ENCODE results near the gene ATXN2L.
A peak's percentile ranks its signal among the peaks of the same experiment; 100 is the strongest.
"Not testable (repeated sequence)": the region's sequence is repeated elsewhere in the genome, so short reads cannot be mapped to it uniquely, and the experiment has no call there.

The ATXN2L gene

DNA sequence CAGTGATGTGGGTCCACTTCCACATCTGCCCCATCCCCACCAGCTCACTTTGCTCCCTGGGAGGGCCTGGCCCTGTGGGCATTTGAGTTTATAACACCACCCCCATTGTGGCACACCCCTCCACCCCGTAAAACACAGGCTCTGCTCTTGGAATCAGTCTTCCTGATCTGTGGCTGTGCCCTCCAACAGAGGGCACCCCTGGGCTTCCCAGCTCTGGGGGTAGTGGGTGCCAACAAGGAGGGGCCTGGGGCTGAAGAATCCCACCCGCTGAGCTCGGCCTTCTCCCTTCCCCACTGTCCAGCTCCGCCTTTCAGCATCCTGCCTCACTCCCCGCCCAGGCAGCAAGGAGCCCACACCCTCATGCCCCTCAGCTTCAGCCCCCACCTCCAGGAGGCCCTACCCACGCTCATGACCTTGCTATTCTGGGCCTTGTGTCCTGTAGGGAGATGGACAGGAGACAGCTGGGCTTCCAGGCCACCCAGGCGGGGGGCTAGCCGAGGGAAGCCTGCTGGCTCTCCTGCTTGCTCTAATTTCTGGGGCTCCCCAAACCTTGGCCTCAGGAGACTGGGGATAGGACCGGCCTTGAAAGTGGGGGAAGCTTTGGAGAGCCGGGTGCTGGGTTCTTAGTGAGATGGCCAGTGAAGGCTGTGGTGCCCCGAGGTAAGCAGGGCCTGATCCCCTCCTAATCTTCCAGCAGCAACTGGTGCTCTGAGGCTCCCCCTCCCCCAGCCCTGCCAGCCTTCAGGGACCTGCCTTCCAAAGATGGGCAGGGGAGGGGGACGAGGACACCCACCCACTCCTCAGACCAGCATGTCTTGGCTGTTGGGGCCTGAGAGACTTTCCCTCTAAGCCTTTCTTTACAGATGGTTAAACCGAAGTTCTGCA lies 52.6 kb downstream of the ATXN2L start:
- no peak for DNase-seq

DNA sequence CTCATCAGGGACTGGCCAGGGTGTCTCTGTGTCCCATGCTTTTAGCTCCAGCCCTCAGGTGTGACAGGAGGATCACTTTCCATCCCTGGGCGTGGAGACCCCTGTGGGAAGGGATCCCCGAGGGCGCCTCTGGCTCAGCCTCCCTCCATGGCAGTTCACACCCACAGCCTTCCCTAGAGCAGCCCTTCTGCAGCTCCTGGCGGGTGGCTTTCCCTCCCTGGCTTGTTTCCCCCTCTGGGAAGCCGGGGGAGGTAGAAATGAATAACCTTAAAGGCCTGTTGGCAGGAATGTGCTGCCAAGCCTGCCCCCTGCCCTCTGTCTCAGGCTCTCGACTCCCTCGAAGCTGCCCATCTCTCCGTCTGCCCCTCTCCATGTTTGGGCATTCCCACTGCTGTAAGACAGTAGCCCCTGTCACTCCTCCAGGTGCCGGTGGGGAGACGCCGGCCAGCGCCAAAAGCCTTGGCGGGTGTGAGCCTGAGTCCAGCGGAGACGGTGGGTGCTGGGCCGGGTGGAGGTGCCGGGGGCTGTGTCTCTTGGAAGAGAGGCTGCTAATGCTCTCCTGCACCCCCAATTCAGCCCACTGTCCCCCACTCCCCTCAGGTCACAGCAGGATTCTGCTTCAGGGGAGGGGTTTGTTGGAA lies 53.3 kb downstream of the ATXN2L start:
- no peak for DNase-seq

DNA sequence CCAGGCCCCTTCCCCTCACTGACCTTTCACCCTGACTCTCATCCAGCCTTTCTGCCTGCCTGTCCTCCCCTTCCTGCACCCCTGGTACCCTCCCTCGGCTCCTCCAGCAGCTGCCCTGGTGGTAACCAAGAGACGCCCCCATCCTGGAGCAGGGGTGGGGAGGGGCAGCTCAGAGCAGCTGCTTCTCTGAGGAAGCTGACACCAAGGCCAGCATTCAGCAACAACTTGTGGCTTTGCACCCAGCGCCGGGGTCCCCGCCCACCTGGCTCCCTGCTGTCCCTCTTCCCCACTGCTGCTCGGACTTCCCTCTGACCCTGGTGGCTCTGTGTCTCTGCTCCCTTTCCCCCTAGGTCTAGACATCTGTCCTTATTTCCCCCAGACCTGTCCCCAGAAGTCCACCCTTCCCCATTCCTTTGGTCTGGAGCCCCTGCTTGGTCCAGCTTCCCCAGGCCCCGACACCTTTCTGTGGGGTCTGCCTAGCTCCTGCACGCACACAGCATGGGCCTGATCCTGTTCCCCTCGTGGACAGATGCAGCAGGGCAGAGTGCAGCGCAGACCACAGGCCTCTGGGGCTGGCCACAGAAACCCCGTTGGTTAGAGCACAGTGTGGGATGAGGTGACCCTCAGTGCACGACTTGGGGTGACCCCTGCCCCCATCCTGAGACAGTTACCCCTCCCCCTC lies 54.3 kb downstream of the ATXN2L start:
- DNase-seq, result no peak

DNA sequence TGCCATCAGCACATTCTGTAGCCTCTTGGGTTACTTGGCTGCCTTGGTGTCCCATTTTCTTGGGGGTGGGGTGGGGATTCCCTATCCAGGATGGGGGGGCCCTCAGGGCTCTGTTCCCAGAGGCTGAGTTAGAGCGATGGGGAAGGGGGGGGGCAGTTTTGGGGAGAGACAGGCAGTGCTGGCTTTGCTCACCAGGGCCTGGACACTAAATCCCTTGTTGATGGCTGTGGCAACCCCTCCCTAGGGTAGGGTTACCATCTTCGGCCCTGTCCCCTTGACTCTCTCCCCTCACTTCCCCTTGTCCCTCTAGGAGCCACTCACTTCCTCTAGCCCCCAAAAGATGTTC lies 54.8 kb downstream of the ATXN2L start:
- no peak for DNase-seq

DNA sequence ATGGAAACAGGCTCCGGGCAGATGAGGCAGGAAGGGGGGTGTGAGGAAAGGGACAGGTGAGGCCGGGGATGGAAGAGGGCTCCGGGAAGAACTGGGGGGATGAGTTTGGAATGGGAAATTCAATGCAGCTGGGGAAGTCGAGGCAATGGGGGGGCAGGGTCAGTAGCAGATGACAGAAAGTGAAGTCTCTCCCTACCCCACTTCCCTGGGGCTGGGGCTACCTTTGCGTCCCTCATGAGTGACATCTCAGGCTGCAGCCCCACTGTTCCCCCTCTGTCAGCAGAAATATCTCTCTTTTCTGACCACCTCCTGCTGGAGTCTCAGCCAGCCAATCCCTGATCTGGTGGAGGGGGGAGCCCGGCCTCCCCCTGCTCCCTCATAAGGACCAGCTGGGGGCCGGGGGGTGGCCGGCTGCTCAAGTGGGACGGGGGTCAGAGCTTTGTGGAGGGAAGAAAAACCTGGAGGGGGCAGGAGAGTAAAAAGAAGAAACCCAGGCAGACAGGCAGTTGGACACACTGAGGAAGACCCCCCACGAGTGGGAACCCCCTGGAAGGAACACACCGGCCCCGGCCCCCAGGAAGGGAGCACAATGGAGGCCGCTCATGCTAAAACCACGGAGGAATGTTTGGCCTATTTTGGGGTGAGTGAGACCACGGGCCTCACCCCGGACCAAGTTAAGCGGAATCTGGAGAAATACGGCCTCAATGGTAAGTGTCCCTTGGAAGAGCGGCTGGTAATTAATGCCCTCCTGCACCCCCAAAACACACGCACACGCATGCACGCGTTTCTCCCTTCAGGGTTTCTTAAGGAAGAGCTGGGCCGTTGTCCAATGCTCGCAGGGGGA lies 55.5 kb downstream of the ATXN2L start, which contains the start of gene ATP2A1:
TSS of gene ATP2A1 (plus strand) at position 406 of the 844 bp plus-strand sequence. CDS start at position 590, 184 bp downstream.
- no peak for DNase-seq

DNA sequence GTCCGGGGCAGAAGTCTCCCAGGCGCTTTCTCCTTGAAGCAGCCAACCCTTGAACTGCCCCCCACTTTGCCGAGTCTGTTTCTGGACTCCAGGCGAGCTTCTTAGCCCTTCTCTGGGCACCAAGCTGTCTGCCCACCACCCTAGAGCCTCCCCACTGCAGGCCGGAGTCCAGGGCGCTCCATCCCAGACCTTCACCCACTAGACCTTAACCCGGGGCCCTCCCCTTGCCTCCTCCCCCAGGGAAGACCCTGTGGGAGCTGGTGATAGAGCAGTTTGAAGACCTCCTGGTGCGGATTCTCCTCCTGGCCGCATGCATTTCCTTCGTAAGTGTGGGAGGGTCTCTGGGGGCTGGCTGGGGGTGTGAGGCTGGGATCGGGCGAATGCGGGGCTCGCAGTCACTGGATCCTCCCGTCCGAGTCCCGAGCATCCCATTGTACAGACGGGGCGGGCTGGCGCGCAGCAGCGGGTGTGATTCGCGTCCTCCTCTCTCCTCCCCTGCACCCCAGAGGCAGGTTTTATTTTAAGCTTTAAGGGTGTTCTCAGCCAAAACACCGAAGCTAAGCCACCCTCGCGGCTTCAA lies 56.6 kb downstream of the ATXN2L start:
- no peak for DNase-seq

DNA sequence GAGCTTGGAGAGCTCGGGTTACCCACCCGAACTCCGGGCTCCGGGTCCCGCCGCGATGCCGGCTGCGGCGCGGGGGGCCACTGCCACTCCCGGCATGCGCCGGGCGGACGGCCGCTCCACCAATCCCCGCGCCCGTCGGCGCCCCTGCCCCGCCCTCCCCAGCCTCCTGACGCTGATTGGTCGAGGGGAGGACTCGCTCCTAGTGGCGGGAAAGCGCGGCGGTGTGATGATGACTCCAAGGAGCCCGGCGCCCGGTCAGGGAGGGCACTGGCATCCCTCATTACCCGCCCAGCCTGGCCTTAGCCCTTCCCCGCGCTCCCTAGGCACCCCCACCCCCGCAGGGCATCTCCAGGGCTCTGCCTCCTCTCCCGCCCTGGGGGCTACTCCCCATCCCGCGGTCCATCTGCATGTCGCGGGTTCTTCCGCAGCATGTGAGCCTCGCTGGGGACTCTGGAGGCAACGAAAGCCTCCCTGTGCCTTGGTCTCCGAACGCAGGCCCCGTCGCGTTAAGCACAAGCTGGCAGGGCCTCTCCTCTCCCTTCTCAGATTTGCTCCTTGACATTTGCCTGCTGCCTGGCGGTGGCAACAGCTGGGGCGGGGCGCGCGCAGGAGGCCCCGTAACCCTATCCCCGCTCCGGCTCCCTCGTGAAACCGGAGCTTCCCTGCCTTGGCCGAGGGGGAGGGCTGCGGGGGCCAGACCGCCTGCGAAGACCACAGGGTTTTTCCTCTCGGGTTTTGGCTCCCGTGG lies 57.2 kb downstream of the ATXN2L start:
- DNase-seq, result peak; percentile 49

DNA sequence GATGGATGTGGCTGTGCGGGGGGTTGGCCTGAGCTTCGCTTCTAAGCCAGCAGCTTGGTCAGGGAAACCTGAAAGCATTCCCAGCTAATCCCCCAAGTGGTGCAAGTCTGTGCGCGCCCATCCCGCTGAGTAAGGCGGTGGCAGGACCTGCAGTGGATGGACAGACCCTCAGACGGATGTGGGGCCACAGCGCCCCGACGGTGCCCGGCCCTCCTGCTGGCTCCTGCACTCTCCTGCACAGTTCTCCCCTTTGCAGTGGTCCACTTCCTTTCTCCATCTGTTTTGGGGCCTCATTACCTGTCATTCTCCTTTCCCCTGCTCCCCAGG lies 57.8 kb downstream of the ATXN2L start:
- DNase-seq, result no peak

DNA sequence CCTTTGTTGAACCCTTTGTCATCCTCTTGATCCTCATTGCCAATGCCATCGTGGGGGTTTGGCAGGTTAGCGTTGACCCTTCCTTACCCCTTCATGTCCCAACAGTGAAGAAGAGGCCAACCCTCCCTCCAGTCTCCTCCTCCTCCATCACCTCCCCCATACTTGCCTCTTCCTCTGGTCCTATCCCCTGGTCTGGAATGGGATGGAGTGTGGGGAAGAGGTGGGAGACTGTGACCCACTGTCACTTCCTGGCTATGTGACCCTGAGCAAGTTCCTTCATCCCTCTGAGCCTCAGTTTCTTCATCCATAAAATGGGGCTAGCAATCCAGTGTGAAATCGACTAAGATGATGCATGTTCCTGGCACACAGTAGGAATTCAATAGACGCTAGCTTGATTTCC lies 58.2 kb downstream of the ATXN2L start:
- DNase-seq, result no peak

DNA sequence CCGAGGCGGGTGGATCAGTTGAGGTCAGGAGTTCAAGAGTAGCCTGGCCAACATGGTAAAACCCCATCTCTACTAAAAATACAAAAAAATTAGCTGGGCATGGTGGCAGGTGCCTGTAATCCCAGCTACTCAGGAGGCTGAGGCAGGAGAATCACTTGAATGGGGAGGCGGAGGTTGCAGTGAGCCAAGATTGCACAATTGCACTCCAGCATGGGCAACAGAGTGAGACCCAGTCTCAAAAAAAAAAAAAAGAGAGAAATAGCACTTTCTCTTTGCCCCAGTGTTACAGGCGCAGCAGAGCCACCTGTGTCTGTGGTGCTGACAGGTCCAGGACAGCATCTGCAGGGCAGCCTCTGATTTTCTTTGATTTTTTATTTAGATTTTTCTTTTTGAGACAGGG lies 58.8 kb downstream of the ATXN2L start:
- not testable (repeated sequence) for DNase-seq

DNA sequence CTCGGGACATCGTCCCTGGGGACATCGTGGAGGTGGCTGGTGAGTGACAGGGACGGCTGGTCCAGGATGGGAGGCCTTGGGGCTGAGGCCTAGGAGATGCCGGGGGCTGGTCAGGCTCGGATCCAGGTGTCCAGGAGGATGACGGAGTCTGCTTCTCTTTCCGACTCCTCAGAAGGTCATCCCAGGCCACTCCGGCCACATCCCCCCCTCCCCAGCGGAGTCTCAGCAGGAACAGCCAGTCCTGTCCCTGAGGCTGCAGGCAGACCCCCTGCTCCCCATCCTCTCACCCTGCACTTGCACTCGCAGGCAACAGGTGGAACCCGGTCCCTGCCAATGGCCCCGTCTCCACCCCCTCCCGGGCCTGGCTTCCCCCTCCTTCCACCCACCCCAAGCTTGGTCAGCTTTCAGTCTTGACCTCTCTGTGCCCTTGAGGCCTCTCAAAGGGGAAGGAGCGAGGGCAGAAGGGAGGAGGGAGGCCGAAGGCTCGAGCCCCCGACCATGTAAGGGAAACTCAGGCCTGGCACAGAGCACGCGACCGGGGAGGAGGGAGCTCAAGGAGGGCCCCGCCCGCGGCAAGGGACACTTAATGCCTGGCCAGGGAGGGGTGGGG lies 59.9 kb downstream of the ATXN2L start:
- DNase-seq, result no peak

DNA sequence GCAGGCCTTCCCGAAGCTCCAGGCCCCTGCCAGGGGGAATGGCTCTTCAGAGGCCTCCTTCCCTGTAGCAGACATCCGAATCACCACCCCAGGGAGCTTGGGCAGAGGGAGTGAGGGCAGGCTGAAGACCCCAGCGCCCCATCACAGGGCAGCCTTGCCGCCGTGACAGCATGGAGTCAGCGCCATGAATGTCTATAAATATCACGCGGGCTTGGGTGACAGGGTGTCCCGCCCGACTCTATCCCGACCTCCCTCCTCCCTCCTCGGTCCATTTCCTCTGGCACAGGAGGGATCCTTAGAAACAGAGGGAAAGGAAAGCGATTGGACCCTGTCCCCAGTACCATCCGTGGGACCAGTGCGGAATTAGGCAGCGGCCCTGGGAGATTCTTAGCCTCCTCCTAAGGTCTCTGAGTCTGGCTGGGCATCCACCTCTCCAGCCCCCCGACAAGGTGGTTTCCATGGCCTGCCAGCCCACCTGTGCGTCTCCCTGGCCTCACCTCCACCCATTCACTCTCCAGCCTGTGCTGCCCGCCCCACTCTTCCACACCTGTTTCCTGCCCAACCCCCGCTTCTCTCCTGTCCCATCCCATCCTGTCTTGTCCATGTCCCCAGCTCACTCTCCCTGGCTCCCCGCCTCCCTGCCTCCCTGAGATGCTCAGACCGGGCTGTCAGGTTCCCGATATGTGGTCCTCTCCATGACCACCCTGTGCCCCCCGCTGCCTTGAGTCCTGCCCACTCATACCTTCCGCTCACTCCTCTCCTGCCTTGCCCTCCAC lies 60.6 kb downstream of the ATXN2L start:
- DNase-seq, result no peak

DNA sequence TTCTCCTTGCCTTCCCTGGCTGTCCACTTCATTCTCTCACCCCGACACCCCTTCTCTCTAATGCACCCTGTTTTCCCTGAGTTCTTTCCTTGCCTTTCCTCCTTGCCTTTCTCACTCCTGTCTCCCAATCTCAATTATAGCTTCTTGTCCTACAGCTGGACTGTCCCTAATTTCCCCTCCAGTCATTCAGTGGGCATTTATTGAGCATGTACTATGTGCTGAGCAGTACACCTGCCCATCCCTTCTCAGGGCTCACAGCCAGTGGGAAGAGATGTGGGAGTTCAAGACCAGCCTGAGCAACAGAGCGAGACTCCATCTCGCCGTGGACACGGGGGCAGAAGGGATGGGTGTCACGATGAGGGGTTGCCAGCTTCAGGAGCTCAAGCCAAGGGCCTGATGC lies 61.2 kb downstream of the ATXN2L start:
- DNase-seq, result no peak
